Transverse colon (tissue), 4 donors: Measurements from ENCODE around the gene TRIB2.

ENCODE experiments used
- CTCF ChIP-seq, 5 experiments: fragments of 200-600 bp in 3 of 5; fragments of 450-650 bp in 2 of 5; sonication (generic) in 3 of 5; IDR thresholded peaks; 1 replicate in 2 of 5; 2 replicates in 3 of 5; pipeline ENCODE4 v1.5.1; 2016 to 2017; ENCODE audit warnings: antibody characterized with exemption in 5 of 5, inconsistent platforms in 3 of 5, mild to moderate bottlenecking in 2 of 5, moderate library complexity in 1 of 5
- EP300 ChIP-seq: sonication (generic); formaldehyde crosslinking; IDR thresholded peaks from one replicate; pipeline ENCODE4 v1.6.1; 2017; ENCODE audit warnings: antibody characterized with exemption, low read depth
- POLR2A ChIP-seq: fragments of 450-650 bp; IDR thresholded peaks from one replicate; pipeline ENCODE4 v1.6.1; 2016; ENCODE audit warnings: antibody characterized with exemption, mild to moderate bottlenecking, moderate library complexity
- POLR2AphosphoS5 ChIP-seq, 3 donors: sonication (generic); formaldehyde crosslinking; IDR thresholded peaks; one replicate each; pipeline ENCODE4 v1.6.1; 2016; ENCODE audit warnings: antibody characterized with exemption in 3 of 3

GRCh38 chr2:12771154-12771553, 54.4 kb downstream of the TRIB2 start:
- no peak for TF ChIP-seq POLR2A
- TF ChIP-seq CTCF (IDR thresholded peaks at IDR 0.05): no peak
- TF ChIP-seq POLR2AphosphoS5 (IDR thresholded peaks at IDR 0.05): no peak
- TF ChIP-seq EP300: no peak
